Epidermal melanocyte (primary cell): ENCODE data around the gene PSMA2.
"Not testable (repeated sequence)": the region's sequence is repeated elsewhere in the genome, so short reads cannot be mapped to it uniquely, and the experiment has no call there.

Experiments
- DNase-seq: peaks from one replicate; pipeline ENCODE4 v3.0.0; 2011; ENCODE audit warnings: low spot score; ENCODE audit not compliant: insufficient read length

The PSMA2 gene

DNA sequence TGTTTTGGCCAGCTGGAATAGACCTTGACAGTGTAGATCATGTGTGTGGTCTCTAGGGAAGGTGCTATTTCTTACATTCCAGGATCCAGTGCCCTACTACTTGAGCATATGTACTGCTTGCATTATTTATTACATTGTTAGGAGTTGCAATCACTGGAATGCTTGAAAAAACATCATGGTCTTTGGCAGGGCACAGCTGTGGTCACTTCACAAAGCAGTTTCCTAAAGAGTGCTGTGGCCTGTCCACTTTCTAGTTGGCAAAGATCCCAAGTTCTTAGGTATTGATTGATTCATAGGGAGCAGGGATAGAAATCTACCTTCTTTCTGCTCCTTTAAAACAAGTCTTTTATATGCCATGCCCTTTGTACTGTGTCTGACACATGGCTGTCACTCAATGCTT is 24.7 kb downstream of the PSMA2 start:
- no peak for DNase-seq

DNA sequence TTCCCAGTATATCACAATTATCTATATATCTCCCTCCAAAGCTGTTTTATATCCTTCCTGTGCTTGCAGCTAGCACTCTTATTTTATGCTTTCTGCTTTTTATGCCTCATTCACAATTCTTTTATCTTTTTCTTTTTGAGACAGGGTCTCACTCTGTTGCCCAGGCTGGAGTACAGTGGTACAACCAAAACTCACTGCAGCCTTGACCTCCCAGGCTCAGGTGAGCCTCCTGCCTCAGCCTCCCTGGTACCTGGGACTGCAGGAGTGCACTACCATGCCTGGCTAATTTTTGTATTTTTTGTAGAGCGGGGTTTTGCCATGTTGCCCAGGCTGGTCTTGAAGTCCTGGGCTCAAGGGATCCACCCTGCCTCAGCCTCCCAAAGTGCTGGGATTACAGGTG is 25.8 kb downstream of the PSMA2 start:
- DNase-seq, result no peak

GRCh38 chr7:42902331-42902730 is 29.6 kb downstream of the PSMA2 start:
- no peak for DNase-seq

GRCh38 chr7:42900842-42901241 is 31.1 kb downstream of the PSMA2 start:
- no peak for DNase-seq

- no peak for DNase-seq
Measured at GRCh38 chr7:42893346-42894240, 38.4 kb downstream of the PSMA2 start.

DNA sequence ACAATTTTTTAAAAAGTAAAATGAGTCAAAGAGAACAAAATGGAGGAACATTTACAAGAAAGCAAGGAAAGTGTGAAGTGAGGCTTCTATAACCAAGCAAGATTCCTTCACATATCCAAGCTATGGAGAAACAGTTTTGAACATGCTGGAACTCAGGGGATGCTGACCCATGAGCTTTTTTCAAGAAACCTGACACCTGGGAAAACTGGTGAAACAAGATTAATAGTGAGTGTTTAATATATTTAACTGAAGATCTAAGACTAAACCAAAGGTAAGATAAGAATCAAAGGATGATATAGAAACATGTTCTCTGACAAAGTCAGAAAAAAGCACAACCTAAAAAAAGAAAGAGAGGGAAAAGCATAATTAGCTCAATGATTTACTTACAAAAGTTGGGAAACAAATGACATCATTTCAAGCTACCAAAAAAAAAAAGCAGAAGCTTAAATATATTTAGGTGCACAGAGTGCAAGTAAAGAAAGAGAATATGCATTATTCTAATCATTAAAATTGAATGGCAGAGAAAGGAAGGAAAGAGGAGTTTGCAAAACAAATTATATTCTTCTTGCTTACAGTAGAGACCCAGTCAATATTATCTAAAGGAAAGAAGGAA is 45.0 kb downstream of the PSMA2 start:
- no peak for DNase-seq

- no peak for DNase-seq
Measured at GRCh38 chr7:42886129-42886528, 45.8 kb downstream of the PSMA2 start.

GRCh38 chr7:42885183-42885582 is 46.8 kb downstream of the PSMA2 start:
- DNase-seq, result not testable (repeated sequence)

DNA sequence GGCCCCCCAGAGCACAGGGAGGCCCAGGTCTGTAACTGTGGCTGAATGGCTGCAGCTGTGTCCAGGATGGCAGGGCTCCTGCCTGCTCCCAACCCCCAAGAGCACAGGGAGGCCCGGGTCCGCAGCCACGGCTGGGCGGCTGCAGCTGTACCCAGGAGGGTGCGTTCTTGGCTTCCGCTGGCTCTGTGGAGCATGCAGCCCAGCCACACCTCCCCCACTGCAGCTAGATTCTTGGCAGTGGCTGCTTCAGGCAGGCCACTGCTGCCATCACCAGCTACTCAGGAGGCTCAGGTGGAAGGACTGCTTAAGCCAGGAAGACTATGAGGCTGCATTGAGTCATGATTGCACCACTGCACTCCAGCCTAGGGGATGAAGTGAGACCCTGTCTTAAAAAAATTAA is 48.0 kb downstream of the PSMA2 start:
- no peak for DNase-seq

DNA sequence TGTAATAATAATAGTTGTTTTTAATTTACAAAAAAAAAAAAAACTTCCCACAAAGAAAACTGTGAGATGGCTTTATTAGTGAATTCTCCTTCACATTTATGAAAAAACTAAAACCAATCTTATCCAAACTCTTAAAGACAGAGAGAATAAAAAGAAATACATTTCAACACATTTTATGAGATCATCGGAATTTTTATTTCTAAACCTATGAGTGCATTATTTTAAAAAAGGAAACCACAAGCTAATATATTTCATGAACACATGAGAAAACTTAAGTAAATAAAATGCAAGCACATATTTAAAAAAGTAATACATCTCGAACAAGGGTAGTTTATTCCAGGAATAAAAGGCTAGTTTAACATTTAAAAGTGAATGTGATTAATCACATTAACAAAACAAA is 51.6 kb downstream of the PSMA2 start:
- DNase-seq, result no peak

- no peak for DNase-seq
Measured at GRCh38 chr7:42878303-42878702, 53.7 kb downstream of the PSMA2 start.

DNA sequence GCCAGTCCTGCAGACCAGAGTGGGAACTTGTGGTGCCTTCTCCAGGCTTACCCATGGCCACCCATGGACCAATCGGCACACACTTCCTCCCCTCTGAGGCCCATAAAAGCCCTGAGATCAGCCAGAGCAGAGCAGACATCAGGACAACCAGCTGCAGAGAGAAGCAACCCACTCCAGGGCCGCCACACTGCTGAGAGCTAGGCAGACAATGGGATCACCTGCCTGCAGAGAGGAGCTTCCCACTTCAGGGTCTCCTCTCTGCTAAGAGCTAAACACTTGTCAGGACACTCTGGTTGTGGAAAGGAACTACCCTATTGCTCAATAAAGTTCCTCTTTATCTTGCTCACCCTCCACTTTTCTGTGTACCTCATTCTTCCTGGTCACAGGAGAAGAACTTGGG is 54.1 kb downstream of the PSMA2 start:
- DNase-seq, result no peak

DNA sequence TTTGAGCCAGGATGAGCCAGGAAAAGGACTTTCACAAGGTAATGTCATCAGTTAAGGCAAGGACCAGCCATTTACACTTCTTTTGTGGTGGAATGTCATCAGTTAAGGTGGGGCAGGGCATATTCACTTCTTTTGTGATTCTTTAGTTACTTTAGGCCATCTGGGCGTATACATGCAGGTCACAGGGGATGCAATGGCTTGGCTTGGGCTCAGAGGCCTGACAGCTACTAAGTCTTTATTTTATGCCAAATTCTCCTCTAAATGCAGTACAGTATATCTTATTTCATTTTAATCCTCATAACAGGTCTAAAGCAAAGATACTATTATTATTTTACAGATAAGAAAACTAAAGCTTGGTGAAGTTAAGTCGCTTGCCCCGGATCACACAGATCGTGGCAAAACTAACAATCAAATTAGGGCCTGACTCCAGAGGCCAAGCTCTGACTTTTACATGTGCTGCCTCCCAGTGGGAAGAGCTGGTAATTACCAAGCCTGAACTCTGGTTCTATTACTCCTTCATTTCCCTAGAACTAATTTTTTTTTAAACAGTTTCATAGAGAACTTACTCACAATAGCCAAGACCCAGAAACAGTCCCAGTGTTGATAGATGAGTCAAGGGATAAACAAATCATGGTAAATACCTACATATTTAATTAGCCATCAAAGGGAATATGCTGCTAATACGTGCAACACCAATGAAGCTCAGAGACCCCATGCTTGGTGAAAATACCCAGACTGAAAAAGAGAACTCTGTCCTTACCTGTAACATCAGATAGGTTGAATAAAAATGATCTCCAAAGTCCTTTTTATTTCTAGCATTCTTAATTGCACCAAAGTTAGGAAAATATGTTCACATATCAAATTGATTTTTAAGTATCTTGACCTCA is 55.5 kb downstream of the PSMA2 start:
- no peak for DNase-seq

DNA sequence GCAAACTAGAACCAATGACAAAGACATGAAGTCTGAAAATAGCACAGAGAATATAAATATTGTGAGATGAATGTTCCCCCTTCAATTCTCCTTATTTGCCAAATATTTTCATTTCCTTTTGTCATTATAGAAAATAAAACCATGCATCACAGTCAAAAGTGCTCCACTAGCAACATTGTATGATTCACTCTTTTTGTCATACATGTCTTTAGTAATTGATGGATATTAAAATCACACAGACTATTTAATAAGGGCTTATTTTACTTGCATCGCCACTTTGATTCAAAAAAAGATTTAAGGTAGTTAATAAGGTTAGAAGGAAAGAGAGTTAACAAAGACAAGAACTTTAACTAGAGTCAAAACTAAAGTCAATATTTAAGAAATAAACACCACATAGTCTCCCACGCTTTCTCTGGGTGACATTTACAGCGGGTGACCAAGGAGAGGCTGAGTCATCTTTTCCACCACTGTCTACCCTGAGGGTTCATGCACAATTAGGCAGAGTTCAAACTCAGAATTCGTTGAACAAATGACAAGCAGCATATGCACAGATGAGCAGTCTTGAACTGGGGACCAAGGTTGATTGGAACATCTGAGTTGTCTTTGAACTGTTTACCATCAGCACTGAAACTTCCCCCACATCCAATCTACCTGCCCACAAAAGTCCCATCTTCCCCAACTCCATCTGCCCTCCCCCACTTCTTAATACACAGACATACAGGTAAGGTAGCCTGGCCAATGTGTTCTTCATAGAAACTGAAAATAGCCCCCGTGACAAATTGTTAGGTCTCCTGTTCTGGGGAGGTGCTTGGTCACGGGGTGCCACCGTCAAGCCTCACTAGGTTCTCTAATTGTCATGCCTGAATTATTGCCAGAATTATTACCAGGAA is 62.6 kb downstream of the PSMA2 start:
- DNase-seq, result no peak

DNA sequence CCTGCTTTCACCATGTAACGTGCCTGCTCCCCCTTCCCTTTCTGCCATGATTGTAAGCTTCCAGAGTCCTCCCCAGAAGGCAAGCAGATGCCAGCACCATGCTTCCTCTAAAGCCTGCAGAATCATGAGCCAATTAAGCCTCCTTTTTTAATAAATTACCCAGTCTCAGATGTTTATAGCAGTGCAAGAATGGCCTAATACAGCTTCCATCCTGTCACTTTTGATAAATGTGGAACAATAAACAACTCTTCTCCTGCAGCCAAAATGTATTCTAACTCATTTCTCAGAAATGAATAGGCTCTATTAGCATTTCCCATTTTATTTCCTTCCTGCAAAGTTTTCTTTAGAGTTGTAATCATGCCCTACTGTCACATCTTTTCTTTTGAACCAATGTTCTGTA is 63.5 kb downstream of the PSMA2 start:
- DNase-seq, result no peak
